Measurements from ENCODE around the gene ERBB4.
"Not testable (repeated sequence)": the region's sequence is repeated elsewhere in the genome, so short reads cannot be mapped to it uniquely, and the experiment has no call there.

The ERBB4 gene

GRCh38 chr2:212022966-212023365, 515.6 kb downstream of the ERBB4 start:
- no peak for DNase-seq (ENCODE audit: low read depth in 3 of 3, low spot score in 1 of 3)

- DNase-seq (ENCODE audit: low read depth in 3 of 3, low spot score in 1 of 3), result no peak
These were observed 516.7 kb downstream of the ERBB4 start for GRCh38 chr2:212021947-212022346.

GRCh38 chr2:212015588-212015987, 523.0 kb downstream of the ERBB4 start:
- DNase-seq (ENCODE audit: low read depth in 3 of 3, low spot score in 1 of 3), result no peak

- no peak for DNase-seq (ENCODE audit: low read depth in 3 of 3, low spot score in 1 of 3)
These were observed 525.0 kb downstream of the ERBB4 start for GRCh38 chr2:212013626-212014025.

- not testable (repeated sequence) for DNase-seq (ENCODE audit: low read depth in 3 of 3, low spot score in 1 of 3)
These were observed 528.3 kb downstream of the ERBB4 start for GRCh38 chr2:212010305-212010704.

GRCh38 chr2:212007972-212008371, 530.6 kb downstream of the ERBB4 start:
- DNase-seq (ENCODE audit: low read depth in 3 of 3, low spot score in 1 of 3), result no peak

GRCh38 chr2:212005085-212005671, 533.4 kb downstream of the ERBB4 start:
- DNase-seq (ENCODE audit: low read depth in 3 of 3, low spot score in 1 of 3), result no peak

- DNase-seq (ENCODE audit: low read depth in 3 of 3, low spot score in 1 of 3), result no peak
These were observed 537.3 kb downstream of the ERBB4 start for GRCh38 chr2:212001325-212001724.

- no peak for DNase-seq (ENCODE audit: low read depth in 3 of 3, low spot score in 1 of 3)
These were observed 541.7 kb downstream of the ERBB4 start for GRCh38 chr2:211996857-211997256.

GRCh38 chr2:211994806-211995205, 543.8 kb downstream of the ERBB4 start:
- DNase-seq (ENCODE audit: low read depth in 3 of 3, low spot score in 1 of 3), result no peak

- no peak for DNase-seq (ENCODE audit: low read depth in 3 of 3, low spot score in 1 of 3)
These were observed 548.3 kb downstream of the ERBB4 start for GRCh38 chr2:211990335-211990734.

- no peak for DNase-seq (ENCODE audit: low read depth in 3 of 3, low spot score in 1 of 3)
These were observed 552.3 kb downstream of the ERBB4 start for GRCh38 chr2:211986313-211986712.

GRCh38 chr2:211985393-211985792, 553.2 kb downstream of the ERBB4 start:
- no peak for DNase-seq (ENCODE audit: low read depth in 3 of 3, low spot score in 1 of 3)

GRCh38 chr2:211982162-211982561, 556.4 kb downstream of the ERBB4 start:
- DNase-seq (ENCODE audit: low read depth in 3 of 3, low spot score in 1 of 3), result no peak

GRCh38 chr2:211981451-211981850, 557.2 kb downstream of the ERBB4 start:
- DNase-seq (ENCODE audit: low read depth in 3 of 3, low spot score in 1 of 3), result no peak

GRCh38 chr2:211976076-211976475, 562.5 kb downstream of the ERBB4 start:
- DNase-seq (ENCODE audit: low read depth in 3 of 3, low spot score in 1 of 3), result no peak

- DNase-seq (ENCODE audit: low read depth in 3 of 3, low spot score in 1 of 3), result no peak
These were observed 571.4 kb downstream of the ERBB4 start for GRCh38 chr2:211967234-211967633.

GRCh38 chr2:211963969-211964368, 574.6 kb downstream of the ERBB4 start:
- no peak for DNase-seq (ENCODE audit: low read depth in 3 of 3, low spot score in 1 of 3)

GRCh38 chr2:211957799-211958198, 580.8 kb downstream of the ERBB4 start:
- DNase-seq (ENCODE audit: low read depth in 3 of 3, low spot score in 1 of 3), result no peak

- DNase-seq (ENCODE audit: low read depth in 3 of 3, low spot score in 1 of 3), result no peak
These were observed 583.0 kb downstream of the ERBB4 start for GRCh38 chr2:211955648-211956047.

GRCh38 chr2:211948932-211949331, 589.7 kb downstream of the ERBB4 start:
- DNase-seq (ENCODE audit: low read depth in 3 of 3, low spot score in 1 of 3), result no peak

- DNase-seq (ENCODE audit: low read depth in 3 of 3, low spot score in 1 of 3), result no peak
These were observed 591.6 kb downstream of the ERBB4 start for GRCh38 chr2:211946960-211947359.

GRCh38 chr2:211944572-211944971, 594.0 kb downstream of the ERBB4 start:
- no peak for DNase-seq (ENCODE audit: low read depth in 3 of 3, low spot score in 1 of 3)

- no peak for DNase-seq (ENCODE audit: low read depth in 3 of 3, low spot score in 1 of 3)
These were observed 596.4 kb downstream of the ERBB4 start for GRCh38 chr2:211942153-211942552.

Data from stimulated activated CD4-positive, alpha-beta T cell treated with anti-CD3 and anti-CD28 coated beads, TNF-alpha, amount 100 ng/mL, for 1 hour (primary cell).